HEK293 (cell line): ENCODE results near the gene SERPINB8.

ENCODE experiments used
- PRDM4 ChIP-seq: fragments of 450-650 bp; formaldehyde crosslinking; IDR thresholded peaks from 2 replicates; pipeline ENCODE4 v1.5.1; 2017; ENCODE audit warnings: missing biosample characterization, missing genetic modification characterization
- ZBTB48 ChIP-seq: fragments of 450-650 bp; formaldehyde crosslinking; IDR thresholded peaks from 2 replicates; pipeline ENCODE4 v1.5.1; 2016; ENCODE audit warnings: missing biosample characterization, missing genetic modification characterization
- ZNF112 ChIP-seq: fragments of 450-650 bp; formaldehyde crosslinking; IDR thresholded peaks from 2 replicates; pipeline ENCODE4 v1.5.0; 2017; ENCODE audit warnings: missing biosample characterization, missing genetic modification characterization
- ZNF473 ChIP-seq: fragments of 450-650 bp; formaldehyde crosslinking; IDR thresholded peaks from 2 replicates; pipeline ENCODE4 v1.5.1; 2017; ENCODE audit warnings: missing biosample characterization, missing genetic modification characterization
- ZNF600 ChIP-seq: fragments of 450-650 bp; formaldehyde crosslinking; IDR thresholded peaks from 2 replicates; pipeline ENCODE4 v1.5.1; 2016; ENCODE audit warnings: missing biosample characterization, missing genetic modification characterization
- ZSCAN30 ChIP-seq: fragments of 450-650 bp; IDR thresholded peaks from 2 replicates; pipeline ENCODE4 v1.5.1; 2018; ENCODE audit warnings: missing biosample characterization, mild to moderate bottlenecking, missing genetic modification characterization, moderate library complexity
- TF ChIP-seq, protein P1 (sequence below): fragments of 450-650 bp; formaldehyde crosslinking; IDR thresholded peaks from 2 replicates; pipeline ENCODE4 v1.5.1; 2017; ENCODE audit warnings: missing biosample characterization, mild to moderate bottlenecking, missing genetic modification characterization, moderate library complexity
- TF ChIP-seq, protein P2 (sequence below): fragments of 450-650 bp; formaldehyde crosslinking; IDR thresholded peaks from 2 replicates; pipeline ENCODE4 v1.5.1; 2016; ENCODE audit warnings: missing biosample characterization, missing genetic modification characterization

DNA sequence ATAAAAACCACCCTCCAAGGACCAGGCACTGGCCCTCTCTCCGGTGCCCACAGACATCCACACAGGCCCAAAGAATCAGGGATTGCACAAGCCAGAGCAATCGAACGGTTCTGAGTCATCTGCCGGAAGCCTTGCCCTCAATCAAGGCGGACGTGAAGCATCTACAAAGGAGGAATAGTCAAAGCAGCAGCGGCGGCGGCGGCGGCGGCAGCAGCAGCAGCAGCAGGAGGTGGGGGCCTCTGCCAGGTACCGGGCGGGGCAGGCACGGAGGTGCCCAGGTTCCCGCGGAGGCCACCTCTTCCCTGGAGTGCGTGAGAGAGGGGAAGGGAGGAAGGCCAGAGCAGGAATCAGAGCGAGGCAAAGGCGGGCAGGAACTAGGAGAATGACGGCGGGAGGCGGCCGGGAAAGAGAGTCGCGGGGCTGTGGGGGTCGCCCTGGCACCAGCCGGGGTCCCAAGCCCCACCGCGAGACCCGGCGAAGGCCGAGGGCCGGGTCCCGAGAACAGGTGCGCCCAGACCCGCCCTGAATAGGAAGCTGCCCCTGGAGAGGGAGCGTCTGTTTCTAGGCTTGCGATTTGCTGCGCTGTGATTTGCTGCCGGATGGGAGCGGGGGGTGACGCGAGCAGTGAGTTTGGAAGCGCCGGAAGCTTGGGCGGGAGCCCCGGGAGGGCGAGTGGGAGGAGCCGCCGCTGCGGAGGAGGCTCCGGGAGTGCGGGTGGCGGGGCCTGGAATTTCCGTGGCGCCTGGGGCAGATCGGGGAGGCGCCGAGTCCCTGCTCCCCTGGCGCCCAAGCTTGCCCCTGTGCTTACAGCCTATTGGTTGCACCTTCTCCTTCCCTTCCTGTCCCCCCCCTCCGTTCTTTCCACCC is at the start of gene SERPINB8:
- TF ChIP-seq ZNF112 (tag by site-specific recombination) (no peak), ZNF600 (tag by site-specific recombination) (no peak), ZSCAN30 (tag by site-specific recombination) (no peak), PRDM4 (tag by site-specific recombination) (peak; percentile 78), ZNF473 (tag by site-specific recombination) (no peak), ZBTB48 (peak; percentile 59)
- TF ChIP-seq, protein P1, sequence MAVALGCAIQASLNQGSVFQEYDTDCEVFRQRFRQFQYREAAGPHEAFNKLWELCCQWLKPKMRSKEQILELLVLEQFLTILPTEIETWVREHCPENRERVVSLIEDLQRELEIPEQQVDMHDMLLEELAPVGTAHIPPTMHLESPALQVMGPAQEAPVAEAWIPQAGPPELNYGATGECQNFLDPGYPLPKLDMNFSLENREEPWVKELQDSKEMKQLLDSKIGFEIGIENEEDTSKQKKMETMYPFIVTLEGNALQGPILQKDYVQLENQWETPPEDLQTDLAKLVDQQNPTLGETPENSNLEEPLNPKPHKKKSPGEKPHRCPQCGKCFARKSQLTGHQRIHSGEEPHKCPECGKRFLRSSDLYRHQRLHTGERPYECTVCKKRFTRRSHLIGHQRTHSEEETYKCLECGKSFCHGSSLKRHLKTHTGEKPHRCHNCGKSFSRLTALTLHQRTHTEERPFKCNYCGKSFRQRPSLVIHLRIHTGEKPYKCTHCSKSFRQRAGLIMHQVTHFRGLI (tag by site-specific recombination): no peak
- TF ChIP-seq, protein P2, sequence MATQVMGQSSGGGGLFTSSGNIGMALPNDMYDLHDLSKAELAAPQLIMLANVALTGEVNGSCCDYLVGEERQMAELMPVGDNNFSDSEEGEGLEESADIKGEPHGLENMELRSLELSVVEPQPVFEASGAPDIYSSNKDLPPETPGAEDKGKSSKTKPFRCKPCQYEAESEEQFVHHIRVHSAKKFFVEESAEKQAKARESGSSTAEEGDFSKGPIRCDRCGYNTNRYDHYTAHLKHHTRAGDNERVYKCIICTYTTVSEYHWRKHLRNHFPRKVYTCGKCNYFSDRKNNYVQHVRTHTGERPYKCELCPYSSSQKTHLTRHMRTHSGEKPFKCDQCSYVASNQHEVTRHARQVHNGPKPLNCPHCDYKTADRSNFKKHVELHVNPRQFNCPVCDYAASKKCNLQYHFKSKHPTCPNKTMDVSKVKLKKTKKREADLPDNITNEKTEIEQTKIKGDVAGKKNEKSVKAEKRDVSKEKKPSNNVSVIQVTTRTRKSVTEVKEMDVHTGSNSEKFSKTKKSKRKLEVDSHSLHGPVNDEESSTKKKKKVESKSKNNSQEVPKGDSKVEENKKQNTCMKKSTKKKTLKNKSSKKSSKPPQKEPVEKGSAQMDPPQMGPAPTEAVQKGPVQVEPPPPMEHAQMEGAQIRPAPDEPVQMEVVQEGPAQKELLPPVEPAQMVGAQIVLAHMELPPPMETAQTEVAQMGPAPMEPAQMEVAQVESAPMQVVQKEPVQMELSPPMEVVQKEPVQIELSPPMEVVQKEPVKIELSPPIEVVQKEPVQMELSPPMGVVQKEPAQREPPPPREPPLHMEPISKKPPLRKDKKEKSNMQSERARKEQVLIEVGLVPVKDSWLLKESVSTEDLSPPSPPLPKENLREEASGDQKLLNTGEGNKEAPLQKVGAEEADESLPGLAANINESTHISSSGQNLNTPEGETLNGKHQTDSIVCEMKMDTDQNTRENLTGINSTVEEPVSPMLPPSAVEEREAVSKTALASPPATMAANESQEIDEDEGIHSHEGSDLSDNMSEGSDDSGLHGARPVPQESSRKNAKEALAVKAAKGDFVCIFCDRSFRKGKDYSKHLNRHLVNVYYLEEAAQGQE: no peak
